HEK293T (cell line): Measurements from ENCODE around the gene PARP12.

Source experiments
- BHLHE40 ChIP-seq: fragments of 450-650 bp; IDR thresholded peaks from 2 replicates; pipeline ENCODE4 v1.6.1; 2016; ENCODE audit warnings: mild to moderate bottlenecking, moderate library complexity, borderline replicate concordance
- FOXK2 ChIP-seq: fragments of 450-650 bp; IDR thresholded peaks from 2 replicates; pipeline ENCODE4 v1.6.1; 2016; ENCODE audit warnings: mild to moderate bottlenecking
- LEF1 ChIP-seq: fragments of 450-650 bp; IDR thresholded peaks from 2 replicates; pipeline ENCODE4 v1.6.1; 2017; ENCODE audit warnings: mild to moderate bottlenecking, borderline replicate concordance
- PKNOX1 ChIP-seq: fragments of 450-650 bp; IDR thresholded peaks from 2 replicates; pipeline ENCODE4 v1.6.1; 2016
- SP1 ChIP-seq: fragments of 450-650 bp; IDR thresholded peaks from 2 replicates; pipeline ENCODE4 v1.6.1; 2017
- SUZ12 ChIP-seq: fragments of 450-650 bp; IDR thresholded peaks from 2 replicates; pipeline ENCODE4 v1.6.1; 2016; ENCODE audit warnings: mild to moderate bottlenecking

DNA sequence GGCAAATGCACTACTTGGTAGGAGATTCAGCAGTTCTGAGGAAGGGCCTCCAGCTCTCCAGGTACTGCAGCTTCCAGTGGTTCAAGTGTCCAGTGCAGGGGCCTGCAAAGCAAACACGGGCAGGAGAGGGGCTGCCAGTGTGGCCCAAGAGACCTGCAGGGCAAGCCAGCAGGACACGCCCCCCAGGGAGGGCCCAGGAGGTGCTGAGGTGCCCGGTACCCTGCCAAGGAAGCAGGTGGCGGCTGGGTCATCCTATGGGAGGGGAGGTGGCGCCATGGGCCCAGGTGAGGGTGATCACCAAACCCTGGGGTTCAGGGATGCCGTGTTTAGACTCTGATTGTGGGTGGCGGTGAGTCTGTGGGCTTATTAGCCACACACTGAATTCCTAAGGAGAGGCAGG lies 45.7 kb downstream of the PARP12 start:
- TF ChIP-seq FOXK2 (no peak), SP1 (no peak), SUZ12 (no peak), BHLHE40 (no peak), LEF1 (no peak), PKNOX1 (no peak)
